Measurements from ENCODE around the gene SDHAF3. TPM values are rescaled to one million over a fixed set of nuclear protein-coding genes. Genes with fewer than 3 reads are reported as not detected.
"Not testable (repeated sequence)": the region's sequence is repeated elsewhere in the genome, so short reads cannot be mapped to it uniquely, and the experiment has no call there.

Gene SDHAF3
- total RNA-seq, 1 donor from 2014 or later = 9.3 TPM

DNA sequence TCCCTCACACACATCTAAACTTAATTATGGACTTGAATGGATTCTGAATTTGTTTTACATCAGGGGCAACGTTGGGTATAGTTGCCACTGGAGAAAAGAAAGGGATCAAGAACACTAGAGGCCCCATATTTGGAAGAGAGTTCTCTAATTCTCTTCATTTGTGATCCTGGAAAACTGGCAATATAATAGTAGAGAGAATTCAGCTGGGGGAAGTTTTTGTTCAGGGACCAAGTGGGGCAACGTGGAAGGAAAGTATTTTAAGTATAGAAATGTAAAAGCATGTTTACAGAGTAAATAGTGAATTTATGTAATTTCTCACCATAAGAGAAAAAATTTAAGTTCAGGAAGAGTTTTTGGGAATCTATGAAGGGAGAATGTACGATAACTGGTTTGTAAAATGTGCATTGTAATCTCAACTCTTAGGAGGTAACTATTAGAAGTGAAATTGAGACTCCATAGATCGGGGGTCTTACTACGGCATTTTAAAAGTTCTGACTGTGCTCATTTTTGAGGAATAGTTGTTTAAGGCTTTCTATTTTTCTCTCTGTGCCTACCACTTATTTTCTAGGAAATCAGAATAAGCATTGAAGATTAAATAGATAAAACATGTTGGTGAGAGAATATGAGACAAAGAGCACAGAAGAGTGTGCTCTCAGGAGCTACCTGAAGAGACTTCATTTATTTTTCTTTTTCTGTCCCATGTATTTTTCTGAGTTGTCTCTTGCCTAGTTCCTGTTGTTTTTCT lies 3.4 kb downstream of the SDHAF3 start:
- no peak for DNase-seq (ENCODE audit: extremely low read depth, low read depth, low spot score)

DNA sequence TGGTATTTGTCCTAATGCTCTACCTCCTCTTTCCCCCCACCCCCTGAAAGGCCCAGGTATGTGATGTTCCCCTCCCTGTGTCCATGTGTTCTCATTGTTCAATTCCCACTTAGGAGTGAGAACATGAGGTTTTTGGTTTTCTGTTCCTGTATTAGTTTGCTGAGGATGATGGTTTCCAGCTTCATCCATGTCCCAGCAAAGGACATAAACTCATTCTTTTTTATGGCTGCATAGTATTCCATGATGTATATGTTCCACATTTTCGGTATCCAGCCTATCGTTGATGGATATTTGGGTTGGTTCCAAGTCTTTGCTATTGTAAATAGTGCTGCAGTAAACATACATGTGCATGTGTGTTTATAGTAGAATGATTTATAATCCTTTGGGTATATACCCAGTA lies 5.6 kb downstream of the SDHAF3 start:
- not testable (repeated sequence) for DNase-seq (ENCODE audit: extremely low read depth, low read depth, low spot score)

DNA sequence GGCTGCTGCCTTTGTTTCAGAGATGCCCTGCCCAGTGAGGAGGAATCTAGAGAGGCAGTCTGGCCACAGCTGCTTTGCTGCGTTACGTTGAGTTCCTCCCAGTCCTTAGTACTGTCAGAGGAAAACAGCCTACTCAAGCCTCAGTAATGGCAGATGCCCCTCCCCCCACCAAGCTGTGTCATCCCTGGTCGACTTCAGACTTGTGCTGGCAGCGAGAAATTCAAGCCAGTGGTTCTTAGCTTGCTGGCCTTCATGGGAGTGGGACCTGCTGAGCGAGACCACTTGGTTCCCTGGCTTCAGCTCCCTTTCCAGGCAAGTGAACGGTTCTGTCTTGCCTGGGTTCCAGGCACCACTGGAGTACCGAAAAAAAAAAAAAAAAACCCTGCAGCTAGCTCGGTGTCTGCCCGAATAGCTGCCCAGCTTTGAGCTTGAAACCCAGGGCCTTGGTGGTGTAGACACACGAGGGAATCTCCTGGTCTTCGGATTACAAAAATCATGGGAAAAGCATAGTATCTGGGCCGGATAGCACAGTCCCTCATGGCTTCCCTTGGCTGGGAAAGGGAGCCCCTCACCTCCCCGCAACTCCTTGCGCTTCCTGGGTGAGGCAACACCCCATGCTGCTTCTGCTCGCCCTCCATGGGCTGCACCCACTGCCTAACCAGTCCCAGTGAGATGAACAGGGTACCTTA lies 9.1 kb downstream of the SDHAF3 start:
- DNase-seq (ENCODE audit: extremely low read depth, low read depth, low spot score) = no peak

DNA sequence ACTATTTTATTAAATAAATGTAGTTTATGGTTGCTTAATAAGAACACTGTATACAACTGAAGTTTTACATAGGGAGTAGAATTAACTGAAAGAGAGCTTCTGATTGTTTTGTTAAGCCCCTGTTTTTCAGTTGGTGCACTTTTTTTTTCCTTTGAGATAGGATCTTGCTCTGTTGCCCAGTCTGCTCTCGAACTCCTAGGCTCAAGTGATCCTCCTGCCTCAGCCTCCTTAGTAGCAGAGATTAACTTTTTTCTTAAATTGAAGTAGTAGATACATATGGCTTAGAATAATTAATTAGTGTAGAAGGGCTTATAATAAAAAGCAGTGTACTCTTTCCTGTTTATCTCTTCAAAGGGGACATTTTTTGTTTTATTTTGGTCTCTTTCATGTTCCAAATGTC lies 11.2 kb downstream of the SDHAF3 start:
- DNase-seq (ENCODE audit: extremely low read depth, low read depth, low spot score) = no peak

DNA sequence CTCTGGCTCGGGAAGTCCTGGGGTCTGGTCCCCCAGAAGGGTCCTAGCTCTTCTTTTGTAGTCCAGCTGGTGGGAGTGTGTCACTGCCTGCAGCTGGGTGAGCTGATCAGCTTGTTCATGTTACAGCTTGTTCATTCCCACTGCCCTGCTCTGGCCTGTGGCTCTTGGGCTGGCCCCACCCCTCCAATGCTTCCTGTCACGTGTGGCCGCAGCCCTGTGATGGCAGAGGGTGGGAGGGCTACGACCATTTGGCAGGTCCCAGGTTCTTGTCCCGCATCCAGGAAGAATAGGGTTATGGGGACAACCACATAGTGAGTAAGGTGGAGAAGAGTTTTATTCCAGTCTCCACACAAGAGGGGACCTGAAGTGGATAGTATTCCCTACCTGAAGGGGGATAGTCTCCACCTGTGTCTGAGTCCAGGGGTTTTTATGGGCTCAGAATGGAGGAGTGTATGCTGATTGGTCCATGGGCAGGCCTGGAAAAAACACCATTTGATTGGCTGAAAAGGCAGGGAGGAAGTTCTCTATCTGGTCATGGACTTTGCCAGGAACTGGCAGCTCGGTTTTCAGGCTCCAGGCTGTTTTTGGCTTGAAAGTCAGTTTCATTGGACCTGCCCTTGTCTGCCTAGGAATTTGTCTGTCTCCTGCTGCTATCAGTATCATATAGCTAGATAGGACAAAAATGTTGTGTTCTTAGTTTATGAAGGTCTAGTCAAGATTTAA lies 13.1 kb downstream of the SDHAF3 start:
- DNase-seq (ENCODE audit: extremely low read depth, low read depth, low spot score) = no peak

DNA sequence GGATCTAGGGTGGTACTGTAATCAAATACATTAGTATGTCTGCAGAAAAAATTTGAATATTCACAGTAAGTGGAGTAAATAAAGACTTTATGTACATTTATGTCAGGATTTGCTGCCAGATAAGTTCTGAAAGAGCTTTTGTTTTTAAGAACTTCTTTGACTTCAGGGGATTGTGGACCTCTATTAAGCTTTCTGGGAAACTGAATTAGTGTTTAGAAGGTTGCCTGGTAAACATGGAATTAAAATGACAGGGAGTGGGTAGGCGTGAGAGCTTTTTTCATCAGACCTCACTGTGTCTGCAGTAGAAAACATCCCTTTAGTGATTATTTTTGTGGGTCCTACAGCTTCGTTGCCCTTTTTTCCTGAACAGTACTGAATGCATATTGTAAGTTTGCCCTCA lies 15.7 kb downstream of the SDHAF3 start:
- DNase-seq (ENCODE audit: extremely low read depth, low read depth, low spot score) = no peak

DNA sequence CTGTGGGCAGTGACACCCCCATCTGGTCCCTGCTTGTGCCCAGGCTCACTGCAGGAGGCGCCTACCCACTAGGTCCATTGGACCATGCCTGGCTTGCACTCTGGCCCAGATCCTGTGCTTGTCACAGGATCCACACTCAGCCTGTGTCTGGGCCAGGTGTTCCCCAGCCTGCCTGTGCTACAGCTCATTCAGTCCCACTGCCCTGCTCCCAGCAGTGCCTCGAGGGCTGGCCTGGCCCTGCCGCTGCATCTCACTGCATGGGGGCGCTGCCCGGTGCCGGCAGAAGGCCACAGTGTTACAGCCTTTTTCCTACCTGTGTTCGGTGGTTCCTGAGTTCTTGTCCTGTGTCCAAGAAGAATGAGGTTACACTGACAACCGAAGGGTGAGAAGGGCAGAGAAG lies 21.3 kb downstream of the SDHAF3 start:
- no peak for DNase-seq (ENCODE audit: extremely low read depth, low read depth, low spot score)

DNA sequence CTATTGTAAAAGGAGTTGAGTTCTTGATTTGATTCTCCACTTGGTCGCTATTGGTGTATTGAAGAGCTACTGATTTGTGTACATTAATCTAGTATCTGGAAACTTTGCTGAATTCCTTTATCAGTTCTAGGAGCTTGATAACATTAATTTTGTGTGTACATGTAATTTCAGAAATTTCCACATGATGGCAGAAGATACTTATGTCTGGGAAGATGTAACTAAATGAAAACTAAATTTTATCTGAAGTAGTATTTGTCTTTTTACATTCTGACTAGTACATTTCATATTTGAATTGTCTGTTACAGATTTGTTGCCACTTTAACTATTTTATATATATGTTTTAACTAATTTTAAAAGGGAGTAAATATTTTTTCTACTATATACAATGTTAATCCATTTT lies 27.6 kb downstream of the SDHAF3 start:
- peak; percentile 25 for DNase-seq (ENCODE audit: extremely low read depth, low read depth, low spot score)

DNA sequence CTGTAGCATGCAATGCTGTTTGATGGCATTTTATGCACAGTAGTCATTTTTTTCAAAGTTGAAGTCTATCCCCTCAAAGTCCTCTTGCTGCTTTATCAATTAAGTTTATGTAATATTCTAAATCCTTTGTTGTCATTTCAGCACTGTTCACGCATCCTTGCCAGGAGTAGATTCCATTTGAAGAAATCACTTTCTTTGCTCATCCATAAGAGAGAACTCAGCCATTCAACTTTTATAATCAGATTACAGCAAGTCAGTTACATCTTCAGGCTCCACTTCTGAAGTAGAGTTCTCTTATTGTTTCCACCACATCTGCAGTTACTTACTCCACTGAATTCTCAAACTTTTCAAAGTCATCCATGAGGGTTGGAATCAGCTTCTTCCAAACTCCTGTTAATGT lies 32.3 kb downstream of the SDHAF3 start:
- DNase-seq (ENCODE audit: extremely low read depth, low read depth, low spot score) = no peak

DNA sequence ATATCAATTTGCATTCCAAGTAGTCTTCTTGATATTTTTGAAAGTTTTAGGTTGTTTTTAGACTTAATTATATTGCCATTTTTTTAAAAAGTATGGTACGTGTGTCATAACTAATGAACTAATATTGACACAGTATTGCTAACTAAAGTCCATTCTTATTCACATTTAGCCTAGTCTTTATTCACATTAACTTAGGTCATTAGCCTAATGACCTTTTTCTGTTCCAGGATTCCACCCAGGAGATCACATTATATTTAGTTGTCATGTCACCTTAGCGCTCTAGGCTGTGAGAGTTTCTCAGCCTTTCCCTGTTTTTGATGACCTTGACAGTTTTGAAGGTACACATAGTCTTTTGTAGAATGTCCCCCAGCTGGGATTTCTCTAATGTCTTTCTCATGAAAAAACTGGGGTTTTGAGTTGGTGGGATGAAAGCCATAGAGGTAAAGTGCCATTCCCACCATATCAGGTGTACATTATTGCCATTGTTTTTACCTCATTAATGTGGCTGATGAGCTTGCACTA lies 38.5 kb downstream of the SDHAF3 start:
- DNase-seq (ENCODE audit: extremely low read depth, low read depth, low spot score) = no peak

DNA sequence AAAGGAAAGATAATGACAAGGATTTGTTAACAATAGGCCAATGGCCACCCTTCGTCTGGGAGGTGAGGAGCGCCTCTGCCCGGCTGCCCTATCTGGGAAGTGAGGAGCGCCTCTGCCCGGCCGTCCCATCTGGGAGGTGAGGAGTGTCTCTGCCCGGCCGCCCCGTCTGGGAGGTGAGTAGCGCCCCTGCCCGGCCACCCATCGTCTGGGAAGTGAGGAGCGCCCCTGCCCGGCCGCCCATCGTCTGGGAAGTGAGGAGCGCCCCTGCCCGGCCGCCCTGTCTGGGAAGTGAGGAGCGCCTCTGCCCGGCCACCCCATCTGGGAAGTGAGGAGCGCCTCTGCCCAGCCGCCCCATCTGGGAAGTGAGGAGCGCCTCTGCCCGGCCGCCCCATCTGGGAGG lies 42.5 kb downstream of the SDHAF3 start:
- not testable (repeated sequence) for DNase-seq (ENCODE audit: extremely low read depth, low read depth, low spot score)

DNA sequence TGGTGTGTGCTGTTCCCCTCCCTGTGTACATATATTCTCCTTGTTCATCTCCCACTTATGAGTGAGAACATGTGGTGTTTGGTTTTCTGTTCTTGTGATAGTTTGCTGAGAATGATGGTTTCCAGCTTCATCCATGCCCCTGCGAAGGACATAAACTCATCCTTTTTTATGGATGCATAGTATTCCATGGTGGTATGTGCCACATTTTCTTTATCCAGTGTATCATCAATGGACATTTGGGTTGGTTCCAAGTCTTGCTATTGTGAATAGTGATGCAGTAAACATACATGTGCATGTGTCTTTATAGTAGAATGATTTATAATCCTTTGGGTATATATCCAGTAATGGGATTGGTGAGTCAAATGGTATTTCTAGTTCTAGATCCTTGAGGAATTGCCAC lies 44.1 kb downstream of the SDHAF3 start:
- not testable (repeated sequence) for DNase-seq (ENCODE audit: extremely low read depth, low read depth, low spot score)

DNA sequence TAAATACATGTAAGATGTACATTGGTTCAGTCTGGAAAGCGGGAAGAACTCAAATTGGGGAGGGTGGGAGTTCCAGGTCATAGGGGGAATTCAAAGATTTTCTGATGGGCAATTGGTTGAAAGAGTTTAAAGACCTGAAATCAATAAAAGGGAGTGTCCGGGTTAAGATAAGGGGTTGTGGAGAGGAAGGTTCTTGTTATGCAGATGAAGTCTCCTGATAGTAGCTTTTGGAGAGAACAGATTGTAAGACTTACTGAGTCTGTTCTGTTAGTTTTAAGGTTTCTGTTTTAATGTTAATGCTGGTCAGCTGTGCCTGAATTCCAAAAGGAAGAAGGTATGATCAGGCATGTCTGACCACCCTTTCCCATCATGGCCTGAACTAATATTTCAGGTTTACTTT lies 48.8 kb downstream of the SDHAF3 start:
- no peak for DNase-seq (ENCODE audit: extremely low read depth, low read depth, low spot score)

DNA sequence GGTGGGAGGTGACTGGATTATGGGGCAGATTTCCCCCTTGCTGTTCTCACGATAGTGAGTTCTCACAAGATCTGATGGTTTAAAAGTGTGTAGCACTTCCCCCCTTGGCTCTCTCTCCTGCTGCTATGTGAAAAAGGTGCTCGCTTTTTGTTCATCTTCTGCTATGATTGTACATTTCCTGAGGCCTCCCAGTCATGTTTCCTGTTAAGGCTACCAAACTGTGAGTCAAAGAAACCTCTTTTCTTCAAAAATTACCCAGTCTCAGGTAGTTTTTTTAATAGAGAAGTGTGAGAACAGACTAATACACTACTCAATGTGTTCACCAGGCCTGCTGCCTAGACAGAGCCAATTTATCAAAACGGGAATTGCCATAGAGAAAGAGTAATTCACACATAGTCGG lies 49.7 kb downstream of the SDHAF3 start:
- no peak for DNase-seq (ENCODE audit: extremely low read depth, low read depth, low spot score)

DNA sequence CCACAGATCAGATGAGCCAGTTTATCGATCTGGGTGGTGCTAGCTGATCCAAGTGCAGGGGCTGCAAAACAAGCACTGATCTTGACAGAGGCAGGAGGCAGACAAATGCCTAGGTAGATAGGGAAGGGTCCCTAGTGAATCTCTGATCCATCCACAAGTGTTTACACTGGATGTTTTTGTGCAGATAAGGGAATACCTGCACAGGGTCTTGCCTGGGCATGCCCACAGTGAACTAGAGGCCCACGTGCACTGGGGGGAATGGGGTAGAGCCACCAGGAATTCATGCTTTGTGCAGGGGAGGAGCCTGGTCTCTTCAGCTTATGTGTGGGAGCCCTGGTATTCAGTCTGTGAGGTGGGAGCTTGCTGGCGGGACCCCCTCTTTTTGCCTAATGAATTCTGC lies 50.3 kb downstream of the SDHAF3 start:
- DNase-seq (ENCODE audit: extremely low read depth, low read depth, low spot score) = no peak

DNA sequence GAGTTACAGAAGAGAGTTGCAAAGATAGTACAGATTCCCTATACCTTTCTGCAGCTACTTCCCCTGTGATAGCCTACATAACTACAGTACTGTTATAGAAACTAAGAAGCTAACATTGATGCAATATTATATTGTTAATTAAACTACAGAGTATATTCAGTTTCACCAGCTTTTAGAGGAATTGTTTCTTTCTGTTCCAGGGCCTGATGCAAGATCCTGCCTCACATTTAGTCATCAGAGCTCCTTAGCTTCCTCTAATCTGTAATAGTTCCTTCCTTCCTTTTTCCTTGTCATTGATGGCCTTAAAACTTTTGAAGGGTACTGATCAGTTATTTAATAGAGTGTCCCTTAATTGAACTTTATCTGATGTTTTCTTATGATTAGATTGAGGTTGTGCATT lies 56.8 kb downstream of the SDHAF3 start:
- DNase-seq (ENCODE audit: extremely low read depth, low read depth, low spot score) = no peak

DNA sequence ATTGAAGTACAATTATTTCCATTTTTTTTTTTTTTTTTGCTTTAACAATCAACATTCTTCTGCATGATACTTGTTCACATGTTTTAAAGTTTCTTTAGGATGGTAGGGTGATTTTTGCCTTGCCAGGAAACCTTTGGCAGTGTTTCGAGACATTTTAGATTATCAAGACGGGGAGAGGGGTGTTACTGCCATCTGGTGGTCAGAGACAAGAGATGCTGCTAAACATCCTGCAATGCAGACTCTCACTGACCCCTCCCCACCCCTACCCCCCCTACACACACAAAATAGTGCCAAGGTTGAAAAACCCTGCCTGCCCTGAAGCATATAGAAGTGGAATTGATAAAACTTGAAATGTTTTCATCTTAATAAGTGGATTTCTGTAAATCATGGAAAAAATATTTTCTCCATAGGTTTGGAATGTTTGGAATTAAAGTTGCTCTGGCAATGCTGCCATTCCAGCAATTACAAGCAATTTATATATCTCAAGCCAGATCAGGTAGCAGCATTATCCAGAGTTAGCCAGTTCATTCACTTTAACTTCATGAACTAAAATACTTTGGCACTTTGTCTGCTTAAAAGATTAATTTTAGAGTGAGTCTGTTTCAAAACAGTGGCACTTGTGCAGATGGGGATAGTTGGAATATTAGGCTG lies 62.1 kb downstream of the SDHAF3 start:
- DNase-seq (ENCODE audit: extremely low read depth, low read depth, low spot score) = peak; percentile 22

DNA sequence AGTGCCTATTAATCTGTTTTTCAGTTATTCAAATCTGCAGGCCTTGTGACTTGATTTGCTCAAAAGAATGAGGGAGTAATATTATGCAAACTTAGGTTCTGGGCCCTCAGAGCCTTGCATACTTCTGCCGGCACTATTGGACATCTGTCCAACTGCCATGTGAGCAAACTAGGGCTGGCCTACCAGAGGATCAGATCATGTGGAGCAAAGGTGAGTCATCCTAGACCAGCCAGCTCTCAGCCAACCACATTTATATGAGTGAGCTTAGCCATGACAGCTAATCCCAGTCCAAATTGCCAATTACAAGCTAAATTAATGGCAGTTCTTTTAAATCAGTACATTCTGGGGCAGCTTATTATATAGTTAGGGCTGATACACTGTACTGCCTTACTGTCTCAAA lies 69.6 kb downstream of the SDHAF3 start:
- DNase-seq (ENCODE audit: extremely low read depth, low read depth, low spot score) = no peak

DNA sequence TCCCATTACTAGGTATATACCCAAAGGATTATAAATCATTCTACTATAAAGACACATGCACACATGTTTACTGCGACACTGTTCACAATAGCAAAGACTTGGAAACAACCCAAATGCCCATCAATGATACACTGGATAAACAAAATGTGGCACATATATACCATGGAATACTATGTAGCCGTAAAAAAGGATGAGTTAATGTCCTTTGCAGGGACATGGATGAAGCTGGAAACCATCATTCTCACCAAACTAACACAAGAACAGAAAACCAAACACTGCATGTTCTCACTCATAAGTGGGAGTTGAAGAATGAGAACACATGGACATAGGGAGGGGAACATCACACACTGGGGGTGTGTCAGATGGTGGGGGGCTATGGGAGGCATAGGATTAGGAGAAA lies 78.7 kb downstream of the SDHAF3 start:
- DNase-seq (ENCODE audit: extremely low read depth, low read depth, low spot score) = not testable (repeated sequence)

DNA sequence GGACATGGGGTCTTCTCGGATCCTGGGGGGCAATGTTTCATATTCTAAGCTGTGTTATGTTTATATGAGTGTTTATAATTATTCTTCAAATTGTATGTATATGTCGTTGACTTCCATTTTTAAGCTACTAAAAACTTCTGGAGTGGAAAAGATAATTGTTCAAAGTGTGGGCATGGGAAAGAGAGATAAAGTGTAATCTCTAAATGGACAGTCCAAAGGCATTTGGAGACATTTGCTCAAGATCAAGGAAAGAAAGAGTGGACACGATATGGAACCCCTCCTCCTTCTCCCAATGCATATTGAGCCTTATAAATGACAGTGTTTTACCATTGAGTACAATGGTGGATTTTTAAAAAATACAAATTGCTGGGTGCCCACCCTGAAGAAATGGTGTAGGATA lies 81.1 kb downstream of the SDHAF3 start:
- no peak for DNase-seq (ENCODE audit: extremely low read depth, low read depth, low spot score)

DNA sequence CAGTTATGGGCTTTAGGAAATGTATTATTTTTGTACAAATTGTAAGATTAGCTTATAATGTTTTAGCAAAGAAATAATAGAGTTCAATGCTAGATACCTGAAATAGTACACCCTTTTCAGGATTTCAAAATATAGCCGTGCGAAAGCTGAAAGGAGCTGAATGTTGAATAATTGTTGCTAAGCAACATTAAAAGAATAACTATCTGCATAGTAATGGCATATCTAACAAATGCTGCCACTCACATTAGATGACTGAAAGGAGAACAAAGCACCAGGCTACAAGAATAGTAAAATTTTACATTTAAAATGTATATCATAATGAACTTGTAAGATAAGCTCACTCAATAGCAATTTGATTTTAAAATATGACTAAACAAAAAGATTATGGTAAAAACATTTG lies 82.5 kb downstream of the SDHAF3 start:
- DNase-seq (ENCODE audit: extremely low read depth, low read depth, low spot score) = no peak
